SK-N-MC (cell line): Measurements from ENCODE around the gene FHAD1.
A peak's percentile ranks its signal among the peaks of the same experiment; 100 is the strongest.

Experiments
- DNase-seq: peaks from one replicate; pipeline ENCODE4 v3.0.0-alpha.2; 2011; ENCODE audit warnings: low read depth, low spot score
- H3K27ac ChIP-seq: fragments of 200-600 bp; sonication (generic); 2 replicates; pipeline ENCODE4 v1.5.1; 2016; ENCODE audit warnings: mixed run types
- H3K36me3 ChIP-seq: fragments of 200-600 bp; sonication (generic); 2 replicates; pipeline ENCODE4 v1.6.1; 2017; ENCODE audit warnings: antibody characterized with exemption, low read length, mixed read lengths; ENCODE audit not compliant: insufficient read depth
- H3K4me3 ChIP-seq: fragments of 200-600 bp; sonication (generic); 2 replicates; pipeline ENCODE4 v1.5.1; 2016
- H3K9ac ChIP-seq: fragments of 200-600 bp; sonication (generic); 2 replicates; pipeline ENCODE4 v1.8.0; 2017; ENCODE audit warnings: mixed run types, mixed read lengths; ENCODE audit not compliant: insufficient read length
- H3K9me3 ChIP-seq: fragments of 200-600 bp; sonication (generic); 2 replicates; pipeline ENCODE4 v1.6.1; 2017; ENCODE audit warnings: low read depth, mild to moderate bottlenecking, antibody characterized with exemption, low read length, moderate library complexity, mixed read lengths
- EZH2 ChIP-seq: fragments of 200-600 bp; sonication (generic); IDR thresholded peaks from one replicate; pipeline ENCODE4 v1.6.1; 2017; ENCODE audit warnings: antibody characterized with exemption
- FOXP2 ChIP-seq: optimal IDR thresholded peaks from 2 replicates; pipeline ENCODE3; 2011; ENCODE audit warnings: mild to moderate bottlenecking, moderate library complexity; ENCODE audit not compliant: insufficient read depth; ENCODE audit errors: extremely low read length, control extremely low read depth
- POLR2AphosphoS5 ChIP-seq: IDR thresholded peaks from 2 replicates; pipeline ENCODE4 v1.6.1; 2012; ENCODE audit warnings: mild to moderate bottlenecking, low read depth, low read length, borderline replicate concordance

The FHAD1 gene

GRCh38 chr1:15262003-15262377 is 15.0 kb downstream of the FHAD1 start:
- no peak overlapping the region for H3K9ac ChIP-seq
- no peak overlapping the region for H3K4me3 ChIP-seq

GRCh38 chr1:15262706-15263105 is 15.7 kb downstream of the FHAD1 start:
- TF ChIP-seq EZH2 (no peak), FOXP2 (no peak), POLR2AphosphoS5 (no peak)
- no peak overlapping the region for H3K9ac ChIP-seq
- H3K27ac ChIP-seq = no peak overlapping the region
- H3K4me3 ChIP-seq = no peak overlapping the region
- DNase-seq = no peak
- H3K36me3 ChIP-seq = no peaks in the 10 kb centered on the region
- H3K9me3 ChIP-seq = no peaks in the 10 kb centered on the region

More at GRCh38 chr1:15262003-15262377, 15.0 kb downstream of the FHAD1 start:
- Histone ChIP-seq H3K36me3 (no peaks in the 10 kb centered on the region), H3K27ac (no peak overlapping the region), H3K9me3 (no peaks in the 10 kb centered on the region)
- no peak for DNase-seq
- TF ChIP-seq FOXP2 = no peak

- DNase-seq = no peak
- H3K4me3 ChIP-seq = no peak overlapping the region
- no peak overlapping the region for H3K9ac ChIP-seq
- no peaks in the 10 kb centered on the region for H3K36me3 ChIP-seq
- no peaks in the 10 kb centered on the region for H3K9me3 ChIP-seq
- H3K27ac ChIP-seq = no peak overlapping the region
- TF ChIP-seq FOXP2 (no peak), POLR2AphosphoS5 (no peak), EZH2 (no peak)
These were observed 17.7 kb downstream of the FHAD1 start for GRCh38 chr1:15264769-15265168.

GRCh38 chr1:15271196-15271595 is 24.2 kb downstream of the FHAD1 start:
- DNase-seq = no peak
- TF ChIP-seq FOXP2 (no peak), EZH2 (no peak), POLR2AphosphoS5 (no peak)

GRCh38 chr1:15272009-15272781 is 25.2 kb downstream of the FHAD1 start:
- no peak overlapping the region for H3K9ac ChIP-seq
- no peaks in the 10 kb centered on the region for H3K36me3 ChIP-seq
- H3K9me3 ChIP-seq = no peaks in the 10 kb centered on the region
- no peak overlapping the region for H3K27ac ChIP-seq
- no peak overlapping the region for H3K4me3 ChIP-seq
- TF ChIP-seq EZH2 = no peak
- TF ChIP-seq POLR2AphosphoS5 = no peak
- TF ChIP-seq FOXP2 = no peak
- peak; percentile 18 for DNase-seq

More at GRCh38 chr1:15271196-15271595, 24.2 kb downstream of the FHAD1 start:
- Histone ChIP-seq H3K9ac (no peak overlapping the region), H3K4me3 (no peak overlapping the region), H3K27ac (no peak overlapping the region), H3K9me3 (no peaks in the 10 kb centered on the region), H3K36me3 (no peaks in the 10 kb centered on the region)

GRCh38 chr1:15272782-15273127 is 25.7 kb downstream of the FHAD1 start:
- H3K9me3 ChIP-seq = no peaks in the 10 kb centered on the region
- no peaks in the 10 kb centered on the region for H3K36me3 ChIP-seq
- no peak for TF ChIP-seq EZH2
- no peak for TF ChIP-seq POLR2AphosphoS5
- no peak for TF ChIP-seq FOXP2
- no peak for DNase-seq
- H3K9ac ChIP-seq = no peak overlapping the region
- H3K4me3 ChIP-seq = no peak overlapping the region
- no peak overlapping the region for H3K27ac ChIP-seq

GRCh38 chr1:15273274-15273673 is 26.3 kb downstream of the FHAD1 start:
- Histone ChIP-seq H3K27ac (no peak overlapping the region), H3K9me3 (no peaks in the 10 kb centered on the region), H3K36me3 (no peaks in the 10 kb centered on the region), H3K4me3 (no peak overlapping the region), H3K9ac (no peak overlapping the region)
- no peak for DNase-seq
- TF ChIP-seq POLR2AphosphoS5 (no peak), FOXP2 (no peak), EZH2 (no peak)

- DNase-seq = no peak
- Histone ChIP-seq H3K9me3 (no peaks in the 10 kb centered on the region), H3K36me3 (no peaks in the 10 kb centered on the region), H3K27ac (no peak overlapping the region), H3K9ac (no peak overlapping the region), H3K4me3 (no peak overlapping the region)
- TF ChIP-seq POLR2AphosphoS5 = no peak
- TF ChIP-seq FOXP2 = no peak
- TF ChIP-seq EZH2 = no peak
These were observed 29.1 kb downstream of the FHAD1 start for GRCh38 chr1:15275921-15276683.
